Lower leg skin (tissue), 4 donors: Measurements from ENCODE around the gene RAD17. TPM values are rescaled to one million over a fixed set of nuclear protein-coding genes. Genes with fewer than 3 reads are reported as not detected.
"Not testable (repeated sequence)": the region's sequence is repeated elsewhere in the genome, so short reads cannot be mapped to it uniquely, and the experiment has no call there.

Experiments
- DNase-seq, 2 donors: peaks; one replicate each; pipeline ENCODE4 v3.0.0-alpha.2; 2019; ENCODE audit warnings: low spot score in 2 of 2
- H3K4me3 ChIP-seq: fragments of 200-600 bp; sonication (generic); 2 replicates; pipeline ENCODE4 v1.5.1; 2017; ENCODE audit warnings: mild to moderate bottlenecking, low read depth; ENCODE audit not compliant: poor library complexity, severe bottlenecking
- CTCF ChIP-seq, 3 donors: fragments of 450-650 bp; IDR thresholded peaks; one replicate each; pipeline ENCODE4 v1.5.1; 2016; ENCODE audit warnings: antibody characterized with exemption in 3 of 3, mild to moderate bottlenecking in 3 of 3, moderate library complexity in 2 of 3
- POLR2A ChIP-seq, 2 donors: fragments of 450-650 bp; IDR thresholded peaks; one replicate each; pipeline ENCODE4 v1.6.1; 2016 to 2017; ENCODE audit warnings: antibody characterized with exemption in 2 of 2, mild to moderate bottlenecking in 1 of 2, moderate library complexity in 1 of 2
- WGBS, 2 donors: methylation state at CpG; one replicate each; pipeline ENCODE4 v1.1.5; 2018; 5-methylcytosine and 5-hydroxymethylcytosine counted together
- intact Hi-C: fragments of 100-400 bp; cut with DNase I; formaldehyde crosslinking; loops from one replicate; pipeline ENCODE4 v1.15.0; 2023; ENCODE audit warnings: low total_unique reads
- total RNA-seq, 4 donors: library from RNA; depleted of rRNA; stranded (reverse); fragments of >200 nt; gene quantifications; one replicate each; pipeline ENCODE4 v1.1.0, GENCODE V29; 2016

The RAD17 gene
- total RNA-seq, result 10 to 100 TPM in 3 of 4 donors, 1 to 10 TPM in 1; 9.0 to 21.2 (median 12.9) TPM

- TF ChIP-seq POLR2A (IDR thresholded peaks at IDR 0.05) (peak in 1 of 2 donors; percentile 29), CTCF (IDR thresholded peaks at IDR 0.05) (peak in 1 of 3 donors; percentile 38)
- peak within 1 kb of the TSS; percentile 61 for H3K4me3 ChIP-seq
- peak; percentile 90 to 98 for DNase-seq
- 0% methylated on average over 34 to 38 of the region's 66 CpGs for WGBS, 2 donors
- intact Hi-C loops, result no loop called here
Observed at GRCh38 chr5:69369340-69370121, at the start of gene RAD17, which contains the start of the genes AK6 and TAF9. RAD17 (plus strand) TSS chr5:69369818; CDS start chr5:69372209, 2,391 bp downstream. AK6 (minus strand) TSS chr5:69369520; CDS start chr5:69369490, 30 bp downstream. TAF9 (minus strand) TSS chr5:69369520; CDS start chr5:69365737, 3,783 bp downstream.

DNA sequence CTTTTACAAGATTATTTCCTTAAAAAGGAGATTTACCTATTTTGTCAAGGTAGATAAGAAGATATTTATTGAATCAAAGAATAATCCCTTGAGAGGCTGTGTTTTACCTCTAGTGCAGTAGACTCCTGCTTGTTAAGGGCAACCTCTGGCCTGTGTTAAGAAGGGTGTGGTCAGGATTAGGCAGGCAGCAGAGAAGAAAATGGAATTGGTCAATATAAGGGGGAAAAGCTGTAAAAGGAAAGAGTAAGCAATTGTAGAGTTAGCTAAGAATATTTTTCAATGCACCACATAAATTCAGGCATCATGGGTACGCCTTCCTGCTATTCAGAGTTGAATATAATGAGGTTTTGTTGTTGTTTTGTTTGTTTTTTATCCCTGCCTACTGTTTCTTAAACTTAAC lies 43.3 kb upstream of the RAD17 start:
- intact Hi-C loops, result loop anchor here (10.0 kb wide), 1 partner anchor 62 kb away; no protein-coding TSS in a partner anchor
- TF ChIP-seq POLR2A (IDR thresholded peaks at IDR 0.05) (no peak), CTCF (IDR thresholded peaks at IDR 0.05) (no peak)
- no peak overlapping the region for H3K4me3 ChIP-seq
- 89 to 98% methylated on average over 1 of the region's 1 CpG for WGBS, 2 donors
- no peak for DNase-seq

DNA sequence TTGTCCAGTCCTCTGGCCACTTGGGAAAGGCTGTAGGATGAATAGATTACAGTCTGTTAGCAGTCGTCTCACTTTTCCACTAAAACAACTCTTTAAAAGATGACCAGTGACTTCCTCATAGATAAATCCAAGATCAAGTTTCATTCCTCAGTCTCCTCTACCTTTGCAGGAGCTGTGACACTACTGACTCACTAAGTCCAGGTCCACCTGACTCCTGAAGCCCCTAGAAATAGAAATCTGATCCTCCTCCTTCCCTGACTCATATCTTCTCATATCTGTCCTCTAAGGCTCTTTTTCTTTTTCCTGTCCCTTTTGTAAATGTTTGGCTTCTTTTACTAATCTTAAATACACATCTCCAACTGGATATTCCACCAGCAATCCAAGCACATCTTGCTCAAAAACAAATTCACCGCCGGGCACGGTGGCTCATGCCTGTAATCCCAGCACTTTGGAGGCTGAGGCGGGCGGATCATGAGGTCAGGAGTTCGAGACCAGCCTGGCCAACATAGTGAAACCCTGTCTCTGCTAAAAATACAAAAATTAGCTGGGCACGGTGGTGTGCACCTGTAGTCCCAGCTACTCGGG lies 39.6 kb upstream of the RAD17 start:
- TF ChIP-seq CTCF (IDR thresholded peaks at IDR 0.05) (no peak), POLR2A (IDR thresholded peaks at IDR 0.05) (no peak)
- DNase-seq, result no peak
- no peak overlapping the region for H3K4me3 ChIP-seq
- WGBS, 2 donors, result 94 to 96% methylated on average over 9 of the region's 9 CpGs
- intact Hi-C loops, result loop anchor here (10.0 kb wide), 1 partner anchor 65 kb away; no protein-coding TSS in a partner anchor

GRCh38 chr5:69331528-69332445 lies 37.8 kb upstream of the RAD17 start:
- WGBS, 2 donors, result 44 to 50% methylated on average over 11 of the region's 11 CpGs
- intact Hi-C loops, result no loop called here

DNA sequence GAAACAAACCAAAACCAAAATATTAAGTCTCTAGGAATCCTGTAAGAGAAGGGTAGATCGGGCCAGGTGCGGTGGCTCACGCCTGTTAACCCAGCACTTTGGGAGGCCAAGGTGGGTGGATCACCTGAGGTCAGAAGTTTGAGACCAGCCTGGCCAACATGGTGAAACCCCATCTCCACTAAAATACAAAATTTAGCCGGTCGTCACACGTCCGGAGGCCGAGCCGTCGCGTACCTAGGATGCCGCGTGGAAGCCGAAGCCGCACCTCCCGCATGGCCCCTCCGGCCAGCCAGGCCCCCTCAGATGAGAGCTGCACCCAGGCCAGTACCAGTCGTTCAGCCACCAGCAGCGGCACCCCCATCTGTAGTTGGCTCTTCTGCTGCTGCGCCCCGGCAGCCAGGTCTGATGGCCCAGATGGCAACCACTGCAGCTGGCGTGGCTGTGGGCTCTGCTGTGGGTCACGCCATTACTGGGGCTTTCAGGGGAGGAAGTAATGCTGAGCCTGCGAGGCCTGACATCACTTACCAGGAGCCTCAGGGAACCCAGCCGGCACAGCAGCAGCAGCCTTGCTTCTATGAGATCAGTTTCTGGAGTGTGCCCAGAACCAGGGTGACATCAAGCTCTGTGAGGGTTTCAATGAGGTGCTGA lies 35.8 kb upstream of the RAD17 start:
- H3K4me3 ChIP-seq, DNase-seq, intact Hi-C loops: not testable (repeated sequence)
- 94 to 95% methylated on average over 17 to 25 of the region's 25 CpGs for WGBS, 2 donors

More at GRCh38 chr5:69331528-69332445, 37.8 kb upstream of the RAD17 start:
- H3K4me3 ChIP-seq, result peak overlapping the region; percentile 44
- TF ChIP-seq CTCF (IDR thresholded peaks at IDR 0.05), result no peak
- no peak for TF ChIP-seq POLR2A (IDR thresholded peaks at IDR 0.05)
- DNase-seq, result no peak
